Natural killer cell (primary cell): ENCODE results near the gene SLC30A1. TPM values are rescaled to one million over a fixed set of nuclear protein-coding genes. Genes with fewer than 3 reads are reported as not detected.

Experiments used
- ATAC-seq, 3 donors: fragments of 150-1000 bp in 2 of 3; fragments of 200-7000 bp in 1 of 3; cut with Tn5 transposase; 1 replicate in 1 of 3; 2 replicates in 2 of 3; pipeline ENCODE4 v1.10.0; 2021; ENCODE audit warnings: mild to moderate bottlenecking in 2 of 3, moderate library complexity in 2 of 3
- DNase-seq, 2 donors: peaks; one replicate each; pipeline versions ENCODE4 v3.0.0 to v3.0.0-alpha.2; 2013 to 2021; ENCODE audit warnings: mixed read lengths in 1 of 2
- H3K27ac ChIP-seq: one replicate; pipeline ENCODE4 v1.5.1; 2013; ENCODE audit warnings: mild to moderate bottlenecking, low read length
- H3K27me3 ChIP-seq: one replicate; pipeline ENCODE4 v1.6.1; 2013; ENCODE audit warnings: low read length; ENCODE audit not compliant: control insufficient read depth, insufficient read depth
- H3K36me3 ChIP-seq: one replicate; pipeline ENCODE4 v1.6.1; 2013; ENCODE audit warnings: low read length; ENCODE audit not compliant: control insufficient read depth, insufficient read depth
- H3K4me1 ChIP-seq: one replicate; pipeline ENCODE4 v1.6.1; 2013; ENCODE audit warnings: low read length; ENCODE audit not compliant: control insufficient read depth, insufficient read depth
- H3K4me3 ChIP-seq: one replicate; pipeline ENCODE4 v1.5.1; 2013; ENCODE audit warnings: low read length
- H3K9me3 ChIP-seq: one replicate; pipeline ENCODE4 v1.6.1; 2013; ENCODE audit warnings: low read length; ENCODE audit not compliant: control insufficient read depth, insufficient read depth
- H3K27ac Mint-ChIP-seq, 2 donors: one replicate each; pipeline ENCODE4 v1.8.0; 2022; ENCODE audit warnings: mild to moderate bottlenecking in 2 of 2, mixed read lengths in 2 of 2, moderate library complexity in 1 of 2
- H3K27me3 Mint-ChIP-seq, 2 donors: one replicate each; pipeline ENCODE4 v1.8.0; 2022; ENCODE audit warnings: low read depth in 2 of 2, mixed read lengths in 2 of 2
- H3K36me3 Mint-ChIP-seq: one replicate; pipeline ENCODE4 v1.8.0; 2022; ENCODE audit warnings: mixed read lengths
- H3K4me1 Mint-ChIP-seq, 2 donors: one replicate each; pipeline ENCODE4 v1.8.0; 2022; ENCODE audit warnings: mixed read lengths in 2 of 2
- H3K4me3 Mint-ChIP-seq: one replicate; pipeline ENCODE4 v1.8.0; 2022; ENCODE audit warnings: mild to moderate bottlenecking, moderate library complexity, mixed read lengths
- H3K9me3 Mint-ChIP-seq, 2 donors: one replicate each; pipeline ENCODE4 v1.8.0; 2022; ENCODE audit warnings: mixed read lengths in 2 of 2
- WGBS: methylation state at CpG from one replicate; pipeline ENCODE4 v1.1.7; 2013; ENCODE audit warnings: missing lambda C conversion rate; ENCODE audit not compliant: insufficient coverage; 5-methylcytosine and 5-hydroxymethylcytosine counted together
- intact Hi-C: fragments of 100-400 bp; cut with micrococcal nuclease; formaldehyde crosslinking; loops from one replicate; pipeline ENCODE4 v1.14.2; 2022
- total RNA-seq, 4 donors: library from RNA; stranded (reverse); fragments of 120-200 nt in 1 of 4; gene quantifications; one replicate each; pipeline versions ENCODE4 v1.2.3 to v1.2.4, GENCODE V29; 2013 to 2022
- TF ChIP-seq, protein P1 (sequence below): fragments of 200-600 bp; IDR thresholded peaks from one replicate; pipeline ENCODE4 v1.8.0; 2022; ENCODE audit warnings: antibody characterized with exemption

The SLC30A1 gene
- total RNA-seq, 3 donors from 2014 or later (not counting 1 experiment from before 2014, with no cell fraction given) = 8.4 to 16.0 (median 12.1) TPM

DNA sequence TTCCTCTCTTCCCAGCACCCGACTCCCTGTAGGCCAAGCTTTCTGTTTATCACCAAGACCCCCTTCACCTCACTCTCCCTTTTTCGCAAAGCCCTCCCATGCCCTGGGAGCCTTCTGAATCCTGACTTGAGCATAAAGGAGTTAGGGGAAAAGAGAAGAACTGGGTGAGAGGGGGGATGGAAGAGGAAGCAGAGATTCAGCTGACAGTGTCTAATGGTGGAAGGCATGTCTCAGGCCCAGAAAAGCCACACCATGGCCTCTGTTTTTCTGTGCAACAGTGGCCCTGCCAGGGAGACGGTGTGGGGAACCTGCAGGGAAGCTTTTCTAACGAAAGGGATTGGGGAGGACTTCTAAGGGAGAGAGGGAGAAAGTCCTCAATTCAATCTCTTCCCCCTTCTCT, 32.9 kb upstream of the SLC30A1 start:
- TF ChIP-seq, protein P1, sequence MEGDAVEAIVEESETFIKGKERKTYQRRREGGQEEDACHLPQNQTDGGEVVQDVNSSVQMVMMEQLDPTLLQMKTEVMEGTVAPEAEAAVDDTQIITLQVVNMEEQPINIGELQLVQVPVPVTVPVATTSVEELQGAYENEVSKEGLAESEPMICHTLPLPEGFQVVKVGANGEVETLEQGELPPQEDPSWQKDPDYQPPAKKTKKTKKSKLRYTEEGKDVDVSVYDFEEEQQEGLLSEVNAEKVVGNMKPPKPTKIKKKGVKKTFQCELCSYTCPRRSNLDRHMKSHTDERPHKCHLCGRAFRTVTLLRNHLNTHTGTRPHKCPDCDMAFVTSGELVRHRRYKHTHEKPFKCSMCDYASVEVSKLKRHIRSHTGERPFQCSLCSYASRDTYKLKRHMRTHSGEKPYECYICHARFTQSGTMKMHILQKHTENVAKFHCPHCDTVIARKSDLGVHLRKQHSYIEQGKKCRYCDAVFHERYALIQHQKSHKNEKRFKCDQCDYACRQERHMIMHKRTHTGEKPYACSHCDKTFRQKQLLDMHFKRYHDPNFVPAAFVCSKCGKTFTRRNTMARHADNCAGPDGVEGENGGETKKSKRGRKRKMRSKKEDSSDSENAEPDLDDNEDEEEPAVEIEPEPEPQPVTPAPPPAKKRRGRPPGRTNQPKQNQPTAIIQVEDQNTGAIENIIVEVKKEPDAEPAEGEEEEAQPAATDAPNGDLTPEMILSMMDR = no peak
- no peaks in the 10 kb centered on the region for H3K9me3 Mint-ChIP-seq
- no peak overlapping the region for H3K27ac Mint-ChIP-seq
- H3K4me1 Mint-ChIP-seq = peaks cover 14% of the 10 kb centered on the region in 2 donors
- H3K27ac ChIP-seq = no peak overlapping the region
- intact Hi-C loops = no loop called here
- no peaks in the 10 kb centered on the region for H3K9me3 ChIP-seq
- H3K27me3 Mint-ChIP-seq = no peaks in the 10 kb centered on the region
- H3K36me3 Mint-ChIP-seq = no peaks in the 10 kb centered on the region
- H3K27me3 ChIP-seq = no peaks in the 10 kb centered on the region
- H3K4me3 ChIP-seq = no peak overlapping the region
- no peaks in the 10 kb centered on the region for H3K36me3 ChIP-seq
- ATAC-seq = no peak
- 69% methylated on average over 2 of the region's 4 CpGs for WGBS
- no peak overlapping the region for H3K4me3 Mint-ChIP-seq
- peaks cover 10% of the 10 kb centered on the region for H3K4me1 ChIP-seq
- DNase-seq = no peak

DNA sequence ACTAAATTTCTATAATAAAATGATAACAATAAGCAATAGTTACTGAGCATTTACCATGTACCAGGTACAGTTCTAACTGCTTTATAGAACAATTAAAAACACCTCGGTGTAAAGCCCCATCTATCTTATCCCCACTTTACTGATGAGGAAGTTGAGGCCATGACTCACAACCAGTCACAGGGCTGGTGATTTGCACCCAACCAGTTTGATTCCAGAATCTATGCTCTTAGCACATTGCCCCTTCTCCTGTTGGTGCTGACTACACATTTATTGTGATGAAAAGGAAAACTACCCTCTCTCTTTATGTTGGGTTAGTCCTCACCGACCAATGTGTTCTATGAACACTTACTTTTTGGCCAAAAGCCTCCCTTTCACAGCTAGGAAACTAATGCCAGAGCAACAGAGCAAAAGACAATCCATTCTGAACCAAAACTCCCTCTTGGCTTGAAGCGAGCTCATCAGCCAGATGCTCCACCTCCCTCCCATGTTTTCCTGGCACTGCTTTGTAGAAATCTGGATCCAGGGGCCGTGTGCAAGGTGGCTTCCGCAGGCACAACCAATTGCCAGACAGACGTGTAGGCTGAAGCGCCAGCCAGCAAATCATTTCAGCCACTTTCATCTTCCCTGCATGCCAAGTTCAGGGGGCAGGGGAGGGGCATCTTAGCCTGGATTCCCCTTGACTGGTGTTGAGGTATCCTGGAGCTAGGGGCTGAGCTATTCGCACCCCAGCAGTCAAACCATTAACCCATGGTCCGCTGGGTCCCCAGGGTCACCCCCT, 32.0 kb upstream of the SLC30A1 start:
- Histone ChIP-seq H3K36me3 (no peaks in the 10 kb centered on the region), H3K27ac (no peak overlapping the region), H3K27me3 (no peaks in the 10 kb centered on the region), H3K4me3 (no peak overlapping the region), H3K9me3 (no peaks in the 10 kb centered on the region), H3K4me1 (peaks cover 17% of the 10 kb centered on the region)
- H3K27me3 Mint-ChIP-seq = no peaks in the 10 kb centered on the region
- no peak overlapping the region for H3K4me3 Mint-ChIP-seq
- no peak overlapping the region for H3K27ac Mint-ChIP-seq
- ATAC-seq (no peak), DNase-seq (no peak)
- TF ChIP-seq, protein P1 = no peak
- no peaks in the 10 kb centered on the region for H3K36me3 Mint-ChIP-seq
- WGBS = 80% methylated on average over 8 of the region's 9 CpGs
- intact Hi-C loops = no loop called here
- H3K4me1 Mint-ChIP-seq = peaks cover 22 to 23% of the 10 kb centered on the region in 2 donors
- no peaks in the 10 kb centered on the region for H3K9me3 Mint-ChIP-seq

DNA sequence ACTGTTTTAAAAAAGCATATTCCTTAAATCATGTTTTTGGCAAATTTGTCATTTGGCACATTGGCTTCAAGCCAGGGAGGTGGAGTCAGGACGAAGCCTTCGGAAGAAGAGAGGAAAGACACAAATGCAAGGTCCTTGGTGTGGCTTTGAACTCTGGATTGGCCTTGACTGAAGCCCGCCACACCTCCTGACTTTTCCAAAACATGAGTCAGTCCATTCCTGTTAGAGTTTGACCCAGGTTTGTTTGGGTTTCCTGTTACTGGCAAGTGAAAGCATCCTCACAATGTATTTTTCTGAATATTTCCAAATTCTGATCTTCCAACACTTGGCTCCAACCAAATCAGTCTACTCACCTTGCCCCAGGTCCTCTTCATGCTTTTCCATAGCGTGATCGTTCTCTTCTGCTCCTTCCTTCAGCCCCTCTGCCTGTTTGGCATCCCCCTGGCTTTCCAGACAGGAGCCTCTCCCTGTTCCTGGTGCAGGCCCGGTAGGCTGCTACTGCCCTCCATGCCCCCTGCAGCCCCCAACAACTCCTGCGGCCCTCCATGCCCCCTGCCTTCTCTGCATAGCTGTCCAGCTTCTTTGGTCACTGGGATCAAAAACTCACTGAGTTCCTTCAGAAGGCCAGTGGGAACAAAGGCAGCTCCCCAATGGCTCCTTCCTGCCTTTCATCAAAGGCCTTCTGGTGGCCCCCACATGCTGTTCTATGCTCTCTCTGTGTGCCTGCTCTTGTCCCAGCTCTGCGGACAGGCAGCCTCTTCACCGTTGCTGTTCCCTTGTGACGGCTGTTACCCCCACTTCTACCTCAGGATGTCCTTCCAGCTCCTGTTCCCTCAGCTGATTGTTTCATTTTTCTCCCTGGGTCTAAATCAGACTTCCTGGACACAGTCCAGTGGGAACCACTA, 30.4 kb upstream of the SLC30A1 start:
- intact Hi-C loops = no loop called here
- ATAC-seq (no peak), DNase-seq (no peak)
- no peak overlapping the region for H3K27ac ChIP-seq
- H3K4me1 Mint-ChIP-seq = peaks cover 24 to 29% of the 10 kb centered on the region in 2 donors
- no peak overlapping the region for H3K4me3 ChIP-seq
- H3K36me3 ChIP-seq = no peaks in the 10 kb centered on the region
- no peaks in the 10 kb centered on the region for H3K36me3 Mint-ChIP-seq
- 95% methylated on average over 10 of the region's 10 CpGs for WGBS
- no peaks in the 10 kb centered on the region for H3K9me3 ChIP-seq
- no peaks in the 10 kb centered on the region for H3K9me3 Mint-ChIP-seq
- TF ChIP-seq, protein P1 = no peak
- no peaks in the 10 kb centered on the region for H3K27me3 Mint-ChIP-seq
- no peaks in the 10 kb centered on the region for H3K27me3 ChIP-seq
- H3K4me3 Mint-ChIP-seq = no peak overlapping the region
- H3K4me1 ChIP-seq = peaks cover 19% of the 10 kb centered on the region
- H3K27ac Mint-ChIP-seq = peak overlapping the region in 1 of 2 donors; percentile 60
